Vagina (tissue), 2 donors: ENCODE measurements around the gene SKIDA1.
"Not testable (repeated sequence)": the region's sequence is repeated elsewhere in the genome, so short reads cannot be mapped to it uniquely, and the experiment has no call there.

ENCODE experiments used
- POLR2A ChIP-seq, 2 donors: fragments of 450-650 bp; IDR thresholded peaks; one replicate each; pipeline ENCODE4 v1.6.1; 2017; ENCODE audit warnings: antibody characterized with exemption in 2 of 2, mild to moderate bottlenecking in 2 of 2, moderate library complexity in 2 of 2
- POLR2AphosphoS5 ChIP-seq, 2 donors: sonication (generic); formaldehyde crosslinking; IDR thresholded peaks; one replicate each; pipeline ENCODE4 v1.9.0; 2017; ENCODE audit warnings: antibody characterized with exemption in 2 of 2, mild to moderate bottlenecking in 2 of 2, low read depth in 1 of 2; ENCODE audit not compliant: insufficient read depth in 1 of 2
- TF ChIP-seq, protein P1 (sequence below), 3 experiments: fragments of 450-650 bp in 2 of 3; fragments of 200-600 bp in 1 of 3; sonication (generic) in 1 of 3; IDR thresholded peaks; one replicate each; pipeline ENCODE4 v1.5.1; 2017 to 2019; ENCODE audit warnings: antibody characterized with exemption in 3 of 3, mild to moderate bottlenecking in 2 of 3, moderate library complexity in 2 of 3

DNA sequence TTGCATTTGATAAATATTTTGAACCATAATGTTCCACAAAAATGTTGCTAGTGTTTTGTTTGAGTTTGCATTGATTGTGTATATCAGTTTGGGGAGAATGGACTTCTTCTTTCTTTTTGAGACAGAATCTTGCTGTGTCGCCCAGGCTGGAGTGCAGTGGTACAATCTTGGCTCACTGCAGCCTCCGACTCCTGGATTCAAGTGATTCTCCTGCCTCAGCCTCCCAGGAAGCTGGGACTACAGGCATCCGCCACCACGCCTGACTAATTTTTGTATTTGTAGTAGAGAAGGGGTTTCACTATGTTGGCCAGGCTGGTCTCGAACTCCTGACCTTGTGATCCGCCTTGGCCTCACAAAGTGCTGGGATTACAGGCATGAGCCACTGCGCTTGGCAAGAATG is 33.5 kb upstream of the SKIDA1 start:
- TF ChIP-seq POLR2A (IDR thresholded peaks at IDR 0.05); POLR2AphosphoS5 (IDR thresholded peaks at IDR 0.05; ENCODE audit: insufficient read depth in 1 of 2, low read depth in 1 of 2): not testable (repeated sequence)
- TF ChIP-seq, protein P1, sequence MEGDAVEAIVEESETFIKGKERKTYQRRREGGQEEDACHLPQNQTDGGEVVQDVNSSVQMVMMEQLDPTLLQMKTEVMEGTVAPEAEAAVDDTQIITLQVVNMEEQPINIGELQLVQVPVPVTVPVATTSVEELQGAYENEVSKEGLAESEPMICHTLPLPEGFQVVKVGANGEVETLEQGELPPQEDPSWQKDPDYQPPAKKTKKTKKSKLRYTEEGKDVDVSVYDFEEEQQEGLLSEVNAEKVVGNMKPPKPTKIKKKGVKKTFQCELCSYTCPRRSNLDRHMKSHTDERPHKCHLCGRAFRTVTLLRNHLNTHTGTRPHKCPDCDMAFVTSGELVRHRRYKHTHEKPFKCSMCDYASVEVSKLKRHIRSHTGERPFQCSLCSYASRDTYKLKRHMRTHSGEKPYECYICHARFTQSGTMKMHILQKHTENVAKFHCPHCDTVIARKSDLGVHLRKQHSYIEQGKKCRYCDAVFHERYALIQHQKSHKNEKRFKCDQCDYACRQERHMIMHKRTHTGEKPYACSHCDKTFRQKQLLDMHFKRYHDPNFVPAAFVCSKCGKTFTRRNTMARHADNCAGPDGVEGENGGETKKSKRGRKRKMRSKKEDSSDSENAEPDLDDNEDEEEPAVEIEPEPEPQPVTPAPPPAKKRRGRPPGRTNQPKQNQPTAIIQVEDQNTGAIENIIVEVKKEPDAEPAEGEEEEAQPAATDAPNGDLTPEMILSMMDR (IDR thresholded peaks at IDR 0.05) = not testable (repeated sequence)
